ENCODE results near the gene FOXJ3. TPM values are rescaled to one million over a fixed set of nuclear protein-coding genes. Genes with fewer than 3 reads are reported as not detected.
A peak's percentile ranks its signal among the peaks of the same experiment; 100 is the strongest.

FOXJ3 gene
- total and polyA plus RNA-seq, 2 donors from 2014 or later: 11.8 to 45.5 TPM

GRCh38 chr1:42260376-42261070 is 74.5 kb downstream of the FOXJ3 start:
- Histone ChIP-seq H3K4me1 (ENCODE audit: control insufficient read depth in 2 of 3, insufficient read depth in 2 of 3, low read depth in 1 of 3, low read length in 3 of 3) (peaks cover 0 to 6% (median 0%) of the 10 kb centered on the region in 3 donors), H3K4me3 (ENCODE audit: low read length in 3 of 3) (no peak overlapping the region), H3K9me3 (ENCODE audit: control insufficient read depth in 2 of 3, insufficient read depth in 1 of 3, low read length in 3 of 3) (no peaks in the 10 kb centered on the region), H3K27ac (ENCODE audit: low read depth in 2 of 2, low read length in 2 of 2) (no peak overlapping the region), H3K36me3 (ENCODE audit: control insufficient read depth in 2 of 3, insufficient read depth in 3 of 3, low read length in 3 of 3) (peaks cover 0 to 3% (median 0%) of the 10 kb centered on the region in 3 donors), H3K9ac (ENCODE audit: low read length in 3 of 3) (no peak overlapping the region), H3K27me3 (ENCODE audit: control insufficient read depth, insufficient read depth, low read length) (no peaks in the 10 kb centered on the region)
- DNase-seq (no peak), FAIRE-seq (no peak)
- TF ChIP-seq CTCF (IDR thresholded peaks at IDR 0.05; ENCODE audit: borderline replicate concordance, extremely low read depth, insufficient read depth): no peak
- intact Hi-C loops (cut with DNase I): no loop called here

DNA sequence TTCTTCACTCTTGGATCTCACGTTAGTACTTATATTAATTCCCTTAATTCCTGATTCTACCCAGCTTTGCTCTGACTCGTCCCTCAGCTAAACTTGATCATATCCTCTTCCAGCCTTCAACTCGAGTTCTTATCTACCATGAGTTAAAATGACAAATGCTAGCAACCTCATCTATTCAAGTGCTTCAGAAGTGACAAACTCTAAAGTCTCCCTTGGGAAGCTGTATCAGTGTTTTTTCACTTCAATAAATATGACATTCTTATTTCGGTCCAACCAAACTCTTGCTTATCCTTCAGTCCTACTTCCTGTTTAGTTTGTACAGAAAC is 75.3 kb downstream of the FOXJ3 start:
- DNase-seq: no peak
- Histone ChIP-seq H3K9ac (ENCODE audit: low read length in 3 of 3) (no peak overlapping the region), H3K27ac (ENCODE audit: low read depth in 2 of 2, low read length in 2 of 2) (no peak overlapping the region), H3K27me3 (ENCODE audit: control insufficient read depth, insufficient read depth, low read length) (no peaks in the 10 kb centered on the region), H3K4me1 (ENCODE audit: control insufficient read depth in 2 of 3, insufficient read depth in 2 of 3, low read depth in 1 of 3, low read length in 3 of 3) (peaks cover 0 to 6% (median 0%) of the 10 kb centered on the region in 3 donors), H3K4me3 (ENCODE audit: low read length in 3 of 3) (no peak overlapping the region), H3K9me3 (ENCODE audit: control insufficient read depth in 2 of 3, insufficient read depth in 1 of 3, low read length in 3 of 3) (no peaks in the 10 kb centered on the region), H3K36me3 (ENCODE audit: control insufficient read depth in 2 of 3, insufficient read depth in 3 of 3, low read length in 3 of 3) (peaks cover 0 to 3% (median 0%) of the 10 kb centered on the region in 3 donors)
- intact Hi-C loops (cut with DNase I): no loop called here
- no peak for FAIRE-seq
- no peak for TF ChIP-seq CTCF (IDR thresholded peaks at IDR 0.05; ENCODE audit: borderline replicate concordance, extremely low read depth, insufficient read depth)

- Histone ChIP-seq H3K9ac (ENCODE audit: low read length in 3 of 3) (no peak overlapping the region), H3K36me3 (ENCODE audit: control insufficient read depth in 2 of 3, insufficient read depth in 3 of 3, low read length in 3 of 3) (no peaks in the 10 kb centered on the region), H3K4me3 (ENCODE audit: low read length in 3 of 3) (peak overlapping the region in 1 of 3 donors; percentile 1), H3K9me3 (ENCODE audit: control insufficient read depth in 2 of 3, insufficient read depth in 1 of 3, low read length in 3 of 3) (no peaks in the 10 kb centered on the region), H3K4me1 (ENCODE audit: control insufficient read depth in 2 of 3, insufficient read depth in 2 of 3, low read depth in 1 of 3, low read length in 3 of 3) (peaks cover 0 to 6% (median 0%) of the 10 kb centered on the region in 3 donors), H3K27me3 (ENCODE audit: control insufficient read depth, insufficient read depth, low read length) (no peaks in the 10 kb centered on the region), H3K27ac (ENCODE audit: low read depth in 2 of 2, low read length in 2 of 2) (no peak overlapping the region)
- DNase-seq (peak in 2 of 5 donors; percentile 25 to 70), FAIRE-seq (no peak)
- no peak for TF ChIP-seq CTCF (IDR thresholded peaks at IDR 0.05; ENCODE audit: borderline replicate concordance, extremely low read depth, insufficient read depth)
- intact Hi-C loops (cut with DNase I): no loop called here
Measured at GRCh38 chr1:42259059-42259738, 75.8 kb downstream of the FOXJ3 start.
